Liver (tissue), 9 donors: Measurements from ENCODE around the gene PGAM1. TPM values are rescaled to one million over a fixed set of nuclear protein-coding genes. Genes with fewer than 3 reads are reported as not detected.

Source experiments
- DNase-seq: peaks from one replicate; pipeline ENCODE4 v3.0.0-alpha.2; 2017; ENCODE audit warnings: low spot score
- H3K27ac ChIP-seq, 2 donors: one replicate each; pipeline ENCODE4 v1.7.0; 2013; ENCODE audit warnings: inconsistent platforms in 2 of 2, low read length in 2 of 2, control low read depth in 1 of 2, low read depth in 1 of 2, mild to moderate bottlenecking in 1 of 2
- H3K27me3 ChIP-seq, 4 donors: one replicate each; pipeline versions ENCODE4 v1.6.1 to v1.7.0; 2013; ENCODE audit warnings: low read length in 3 of 4, inconsistent platforms in 1 of 4, mild to moderate bottlenecking in 1 of 4, moderate library complexity in 1 of 4; ENCODE audit not compliant: control insufficient read depth in 4 of 4, insufficient read depth in 4 of 4
- H3K36me3 ChIP-seq, 4 donors: one replicate each; pipeline versions ENCODE4 v1.6.1 to v1.7.0; 2013; ENCODE audit warnings: low read length in 3 of 4, mild to moderate bottlenecking in 3 of 4, low read depth in 1 of 4, moderate library complexity in 1 of 4; ENCODE audit not compliant: control insufficient read depth in 4 of 4, insufficient read depth in 3 of 4
- H3K4me1 ChIP-seq, 4 donors: one replicate each; pipeline versions ENCODE4 v1.6.1 to v1.7.0; 2013; ENCODE audit warnings: low read length in 3 of 4, mild to moderate bottlenecking in 3 of 4, moderate library complexity in 1 of 4; ENCODE audit not compliant: control insufficient read depth in 4 of 4, insufficient read depth in 4 of 4
- H3K4me3 ChIP-seq, 3 donors: one replicate each; pipeline versions ENCODE4 v1.6.1 to v1.7.0; 2013; ENCODE audit warnings: low read length in 3 of 3, control low read depth in 1 of 3, low read depth in 1 of 3, mild to moderate bottlenecking in 1 of 3
- H3K9ac ChIP-seq, 2 donors: one replicate each; pipeline ENCODE4 v1.7.0; 2013; ENCODE audit warnings: low read length in 2 of 2, mild to moderate bottlenecking in 2 of 2, moderate library complexity in 2 of 2, control low read depth in 1 of 2, low read depth in 1 of 2
- H3K9me3 ChIP-seq, 4 donors: one replicate each; pipeline versions ENCODE4 v1.6.1 to v1.7.0; 2013; ENCODE audit warnings: low read length in 3 of 4; ENCODE audit not compliant: control insufficient read depth in 4 of 4
- EGR1 ChIP-seq, 2 donors: IDR thresholded peaks; 2 replicates each; pipeline ENCODE4 v1.6.1; 2016 to 2018; ENCODE audit warnings: antibody characterized with exemption in 2 of 2, low read depth in 2 of 2
- FOXA1 ChIP-seq: IDR thresholded peaks from 2 replicates; pipeline ENCODE4 v1.6.1; 2016; ENCODE audit warnings: antibody characterized with exemption
- GABPA ChIP-seq, 2 donors: IDR thresholded peaks in 1 of 2; conservative IDR thresholded peaks in 1 of 2; 2 replicates each; pipeline ENCODE4 v1.6.1; 2016; ENCODE audit warnings: antibody characterized with exemption in 2 of 2, mild to moderate bottlenecking in 1 of 2, moderate library complexity in 1 of 2
- HNF4A ChIP-seq, 2 donors: conservative IDR thresholded peaks; 2 replicates each; pipeline ENCODE4 v1.6.1; 2016; ENCODE audit warnings: antibody characterized with exemption in 2 of 2, mild to moderate bottlenecking in 2 of 2
- HNF4G ChIP-seq: IDR thresholded peaks from 2 replicates; pipeline ENCODE4 v1.6.1; 2016; ENCODE audit warnings: antibody characterized with exemption
- JUND ChIP-seq, 2 donors: IDR thresholded peaks; 2 replicates each; pipeline ENCODE4 v1.6.1; 2016; ENCODE audit warnings: antibody characterized with exemption in 2 of 2
- NR2F2 ChIP-seq: IDR thresholded peaks from 2 replicates; pipeline ENCODE4 v1.6.1; 2016; ENCODE audit warnings: antibody characterized with exemption
- RAD21 ChIP-seq, 2 donors: IDR thresholded peaks; 2 replicates each; pipeline ENCODE4 v1.6.1; 2016; ENCODE audit warnings: antibody characterized with exemption in 2 of 2, mild to moderate bottlenecking in 2 of 2
- RXRA ChIP-seq, 2 donors: IDR thresholded peaks; 2 replicates each; pipeline ENCODE4 v1.6.1; 2017 to 2018; ENCODE audit warnings: antibody characterized with exemption in 2 of 2, mild to moderate bottlenecking in 1 of 2
- SP1 ChIP-seq: IDR thresholded peaks from 2 replicates; pipeline ENCODE4 v1.6.1; 2018; ENCODE audit warnings: antibody characterized with exemption, mild to moderate bottlenecking
- YY1 ChIP-seq: IDR thresholded peaks from 2 replicates; pipeline ENCODE4 v1.6.1; 2016; ENCODE audit warnings: antibody characterized with exemption, mild to moderate bottlenecking
- WGBS: extraction: QIAGEN DNeasy Blood & Tissue Kit; methylation state at CpG from one replicate; pipeline ENCODE4 v1.1.7; 2013; 5-methylcytosine and 5-hydroxymethylcytosine counted together
- polyA plus RNA-seq, 2 donors: library from polyadenylated mRNA; stranded (reverse) in 1 of 2; unstranded in 1 of 2; fragments of 200-250 nt in 1 of 2; fragments of >200 nt in 1 of 2; fragmentation: Nextera tagmentation in 1 of 2; extraction: Ambion mirVana in 1 of 2; gene quantifications; one replicate each; pipeline versions ENCODE4 v1.2.1 to v1.2.3, GENCODE V29; 2013 to 2015
- total RNA-seq, 2 donors: library from RNA; depleted of rRNA; stranded (reverse); fragments of >200 nt; gene quantifications; one replicate each; pipeline ENCODE4 v1.2.3, GENCODE V29; 2014
- TF ChIP-seq, protein P1 (sequence below): IDR thresholded peaks from 2 replicates; pipeline ENCODE4 v1.6.1; 2016; ENCODE audit warnings: antibody characterized with exemption, mild to moderate bottlenecking
- TF ChIP-seq, protein P2 (sequence below): IDR thresholded peaks from 2 replicates; pipeline ENCODE4 v1.6.1; 2016; ENCODE audit warnings: antibody characterized with exemption
- TF ChIP-seq, protein P3 (sequence below): IDR thresholded peaks from 2 replicates; pipeline ENCODE4 v1.6.1; 2016; ENCODE audit warnings: antibody characterized with exemption
- TF ChIP-seq, protein P4 (sequence below): IDR thresholded peaks from 2 replicates; pipeline ENCODE4 v1.6.1; 2016; ENCODE audit warnings: antibody characterized with exemption
- TF ChIP-seq, protein P5 (sequence below): fragments of 150-350 bp; IDR thresholded peaks from 2 replicates; pipeline ENCODE4 v1.5.1; 2017; ENCODE audit warnings: improper control_type of control experiment, low read depth, low read length; ENCODE audit not compliant: missing input control
- donor health status: healthy.
- donor health status: healthy.
- donor health status: healthy.
- donor health status: healthy.
- donor health status: healthy.

PGAM1 gene
- total RNA-seq: 10 to 100 TPM; 52.0 to 90.7 TPM
- 100 to 1,000 TPM; 121 to 178 TPM for polyA plus RNA-seq

DNA sequence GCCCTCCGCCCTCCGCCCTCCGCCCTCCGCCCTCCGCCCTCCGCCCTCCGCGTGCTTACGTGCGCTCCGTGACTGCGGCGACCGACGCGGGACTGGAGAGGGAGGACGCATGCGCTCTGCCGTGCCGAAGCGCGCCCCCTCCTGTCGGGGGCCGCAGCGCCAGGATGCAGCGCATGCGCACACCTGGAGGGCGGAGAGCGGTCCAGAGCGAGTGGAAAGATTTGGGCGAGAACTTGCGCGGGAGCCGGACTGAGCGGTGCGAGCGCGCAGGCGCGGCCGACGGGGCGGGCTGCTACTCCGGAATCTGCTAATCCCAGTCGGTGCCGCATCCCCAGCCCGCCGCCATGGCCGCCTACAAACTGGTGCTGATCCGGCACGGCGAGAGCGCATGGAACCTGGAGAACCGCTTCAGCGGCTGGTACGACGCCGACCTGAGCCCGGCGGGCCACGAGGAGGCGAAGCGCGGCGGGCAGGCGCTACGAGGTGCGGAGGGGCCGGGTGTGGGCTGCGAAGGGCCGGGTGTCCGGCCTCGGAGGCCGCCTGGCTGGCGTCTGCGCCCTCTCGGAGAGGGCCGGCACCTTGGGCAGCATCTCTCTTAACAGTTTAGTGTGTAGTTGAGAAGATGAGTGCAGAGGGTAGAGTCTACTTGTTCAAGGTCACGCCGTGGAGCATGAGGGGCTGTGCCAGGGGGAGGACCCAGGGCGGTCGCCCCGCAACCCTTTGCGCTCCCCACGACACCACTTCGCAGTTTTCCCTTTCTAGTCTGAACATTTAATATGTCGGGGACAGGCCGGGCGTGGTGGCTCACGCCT lies at the start of gene PGAM1:
Gene PGAM1, plus strand, starts transcription at position 228 of the 812 bp plus-strand sequence. Its CDS starts 117 bp downstream, at position 345.
- Histone ChIP-seq H3K9ac (peak within 1 kb of the TSS; percentile 83 to 89), H3K36me3 (peaks cover 2 to 14% (median 7%) of the 10 kb centered on the region in 4 donors), H3K9me3 (no peaks in the 10 kb centered on the region), H3K4me1 (peaks cover 2 to 20% (median 13%) of the 10 kb centered on the region in 4 donors), H3K27me3 (no peaks in the 10 kb centered on the region), H3K27ac (peak within 1 kb of the TSS; percentile 90 to 93), H3K4me3 (peak within 1 kb of the TSS; percentile 91 to 98 (median 96))
- no peak for TF ChIP-seq FOXA1
- peak in 1 of 2 donors; percentile 62 for TF ChIP-seq EGR1 (IDR thresholded peaks at IDR 0.05; ENCODE audit: low read depth in 2 of 2)
- peak; percentile 78 for TF ChIP-seq YY1
- TF ChIP-seq RXRA (IDR thresholded peaks at IDR 0.05): no peak
- TF ChIP-seq JUND (IDR thresholded peaks at IDR 0.05): no peak
- TF ChIP-seq, protein P1, sequence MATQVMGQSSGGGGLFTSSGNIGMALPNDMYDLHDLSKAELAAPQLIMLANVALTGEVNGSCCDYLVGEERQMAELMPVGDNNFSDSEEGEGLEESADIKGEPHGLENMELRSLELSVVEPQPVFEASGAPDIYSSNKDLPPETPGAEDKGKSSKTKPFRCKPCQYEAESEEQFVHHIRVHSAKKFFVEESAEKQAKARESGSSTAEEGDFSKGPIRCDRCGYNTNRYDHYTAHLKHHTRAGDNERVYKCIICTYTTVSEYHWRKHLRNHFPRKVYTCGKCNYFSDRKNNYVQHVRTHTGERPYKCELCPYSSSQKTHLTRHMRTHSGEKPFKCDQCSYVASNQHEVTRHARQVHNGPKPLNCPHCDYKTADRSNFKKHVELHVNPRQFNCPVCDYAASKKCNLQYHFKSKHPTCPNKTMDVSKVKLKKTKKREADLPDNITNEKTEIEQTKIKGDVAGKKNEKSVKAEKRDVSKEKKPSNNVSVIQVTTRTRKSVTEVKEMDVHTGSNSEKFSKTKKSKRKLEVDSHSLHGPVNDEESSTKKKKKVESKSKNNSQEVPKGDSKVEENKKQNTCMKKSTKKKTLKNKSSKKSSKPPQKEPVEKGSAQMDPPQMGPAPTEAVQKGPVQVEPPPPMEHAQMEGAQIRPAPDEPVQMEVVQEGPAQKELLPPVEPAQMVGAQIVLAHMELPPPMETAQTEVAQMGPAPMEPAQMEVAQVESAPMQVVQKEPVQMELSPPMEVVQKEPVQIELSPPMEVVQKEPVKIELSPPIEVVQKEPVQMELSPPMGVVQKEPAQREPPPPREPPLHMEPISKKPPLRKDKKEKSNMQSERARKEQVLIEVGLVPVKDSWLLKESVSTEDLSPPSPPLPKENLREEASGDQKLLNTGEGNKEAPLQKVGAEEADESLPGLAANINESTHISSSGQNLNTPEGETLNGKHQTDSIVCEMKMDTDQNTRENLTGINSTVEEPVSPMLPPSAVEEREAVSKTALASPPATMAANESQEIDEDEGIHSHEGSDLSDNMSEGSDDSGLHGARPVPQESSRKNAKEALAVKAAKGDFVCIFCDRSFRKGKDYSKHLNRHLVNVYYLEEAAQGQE: peak; percentile 53
- no peak for TF ChIP-seq HNF4G
- peak; percentile 39 for TF ChIP-seq SP1
- TF ChIP-seq RAD21 (IDR thresholded peaks at IDR 0.05): no peak
- TF ChIP-seq, protein P2, sequence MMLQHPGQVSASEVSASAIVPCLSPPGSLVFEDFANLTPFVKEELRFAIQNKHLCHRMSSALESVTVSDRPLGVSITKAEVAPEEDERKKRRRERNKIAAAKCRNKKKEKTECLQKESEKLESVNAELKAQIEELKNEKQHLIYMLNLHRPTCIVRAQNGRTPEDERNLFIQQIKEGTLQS: no peak
- TF ChIP-seq NR2F2: no peak
- TF ChIP-seq, protein P3, sequence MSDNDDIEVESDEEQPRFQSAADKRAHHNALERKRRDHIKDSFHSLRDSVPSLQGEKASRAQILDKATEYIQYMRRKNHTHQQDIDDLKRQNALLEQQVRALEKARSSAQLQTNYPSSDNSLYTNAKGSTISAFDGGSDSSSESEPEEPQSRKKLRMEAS: no peak
- TF ChIP-seq, protein P4, sequence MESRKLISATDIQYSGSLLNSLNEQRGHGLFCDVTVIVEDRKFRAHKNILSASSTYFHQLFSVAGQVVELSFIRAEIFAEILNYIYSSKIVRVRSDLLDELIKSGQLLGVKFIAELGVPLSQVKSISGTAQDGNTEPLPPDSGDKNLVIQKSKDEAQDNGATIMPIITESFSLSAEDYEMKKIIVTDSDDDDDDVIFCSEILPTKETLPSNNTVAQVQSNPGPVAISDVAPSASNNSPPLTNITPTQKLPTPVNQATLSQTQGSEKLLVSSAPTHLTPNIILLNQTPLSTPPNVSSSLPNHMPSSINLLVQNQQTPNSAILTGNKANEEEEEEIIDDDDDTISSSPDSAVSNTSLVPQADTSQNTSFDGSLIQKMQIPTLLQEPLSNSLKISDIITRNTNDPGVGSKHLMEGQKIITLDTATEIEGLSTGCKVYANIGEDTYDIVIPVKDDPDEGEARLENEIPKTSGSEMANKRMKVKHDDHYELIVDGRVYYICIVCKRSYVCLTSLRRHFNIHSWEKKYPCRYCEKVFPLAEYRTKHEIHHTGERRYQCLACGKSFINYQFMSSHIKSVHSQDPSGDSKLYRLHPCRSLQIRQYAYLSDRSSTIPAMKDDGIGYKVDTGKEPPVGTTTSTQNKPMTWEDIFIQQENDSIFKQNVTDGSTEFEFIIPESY: peak; percentile 79
- TF ChIP-seq, protein P5, sequence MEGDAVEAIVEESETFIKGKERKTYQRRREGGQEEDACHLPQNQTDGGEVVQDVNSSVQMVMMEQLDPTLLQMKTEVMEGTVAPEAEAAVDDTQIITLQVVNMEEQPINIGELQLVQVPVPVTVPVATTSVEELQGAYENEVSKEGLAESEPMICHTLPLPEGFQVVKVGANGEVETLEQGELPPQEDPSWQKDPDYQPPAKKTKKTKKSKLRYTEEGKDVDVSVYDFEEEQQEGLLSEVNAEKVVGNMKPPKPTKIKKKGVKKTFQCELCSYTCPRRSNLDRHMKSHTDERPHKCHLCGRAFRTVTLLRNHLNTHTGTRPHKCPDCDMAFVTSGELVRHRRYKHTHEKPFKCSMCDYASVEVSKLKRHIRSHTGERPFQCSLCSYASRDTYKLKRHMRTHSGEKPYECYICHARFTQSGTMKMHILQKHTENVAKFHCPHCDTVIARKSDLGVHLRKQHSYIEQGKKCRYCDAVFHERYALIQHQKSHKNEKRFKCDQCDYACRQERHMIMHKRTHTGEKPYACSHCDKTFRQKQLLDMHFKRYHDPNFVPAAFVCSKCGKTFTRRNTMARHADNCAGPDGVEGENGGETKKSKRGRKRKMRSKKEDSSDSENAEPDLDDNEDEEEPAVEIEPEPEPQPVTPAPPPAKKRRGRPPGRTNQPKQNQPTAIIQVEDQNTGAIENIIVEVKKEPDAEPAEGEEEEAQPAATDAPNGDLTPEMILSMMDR: peak; percentile 70
- no peak for TF ChIP-seq GABPA (IDR thresholded peaks at IDR 0.05 in 1 of 2, conservative IDR thresholded peaks at IDR 0.05 in 1 of 2)
- no peak for TF ChIP-seq HNF4A (conservative IDR thresholded peaks at IDR 0.05)
- peak; percentile 92 for DNase-seq
- 2% methylated on average over 88 of the region's 90 CpGs for WGBS
